Measurements from ENCODE around the gene PARD3B.

DNA sequence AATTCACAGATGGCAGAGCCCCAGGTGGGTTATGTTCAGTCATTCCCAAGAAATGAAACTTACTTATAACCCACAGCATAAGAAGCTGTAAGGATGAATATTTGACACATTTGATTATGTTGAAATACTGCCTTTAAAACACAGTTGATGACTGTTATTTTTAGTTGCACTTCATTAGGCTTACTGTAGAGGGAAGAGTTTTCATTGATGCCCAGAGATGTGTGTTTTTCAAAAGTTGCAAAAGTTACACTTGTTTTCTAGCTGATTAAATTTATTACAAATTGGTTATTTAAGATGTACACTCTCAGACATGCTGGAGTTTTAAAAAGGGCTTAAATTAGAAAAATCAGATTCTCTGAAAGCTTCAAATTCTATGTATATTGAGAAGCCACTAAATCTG lies 506.1 kb downstream of the PARD3B start:
- TF ChIP-seq, protein P1, sequence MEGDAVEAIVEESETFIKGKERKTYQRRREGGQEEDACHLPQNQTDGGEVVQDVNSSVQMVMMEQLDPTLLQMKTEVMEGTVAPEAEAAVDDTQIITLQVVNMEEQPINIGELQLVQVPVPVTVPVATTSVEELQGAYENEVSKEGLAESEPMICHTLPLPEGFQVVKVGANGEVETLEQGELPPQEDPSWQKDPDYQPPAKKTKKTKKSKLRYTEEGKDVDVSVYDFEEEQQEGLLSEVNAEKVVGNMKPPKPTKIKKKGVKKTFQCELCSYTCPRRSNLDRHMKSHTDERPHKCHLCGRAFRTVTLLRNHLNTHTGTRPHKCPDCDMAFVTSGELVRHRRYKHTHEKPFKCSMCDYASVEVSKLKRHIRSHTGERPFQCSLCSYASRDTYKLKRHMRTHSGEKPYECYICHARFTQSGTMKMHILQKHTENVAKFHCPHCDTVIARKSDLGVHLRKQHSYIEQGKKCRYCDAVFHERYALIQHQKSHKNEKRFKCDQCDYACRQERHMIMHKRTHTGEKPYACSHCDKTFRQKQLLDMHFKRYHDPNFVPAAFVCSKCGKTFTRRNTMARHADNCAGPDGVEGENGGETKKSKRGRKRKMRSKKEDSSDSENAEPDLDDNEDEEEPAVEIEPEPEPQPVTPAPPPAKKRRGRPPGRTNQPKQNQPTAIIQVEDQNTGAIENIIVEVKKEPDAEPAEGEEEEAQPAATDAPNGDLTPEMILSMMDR (IDR thresholded peaks at IDR 0.05; ENCODE audit: low read depth, low read length, poor library complexity, severe bottlenecking): no peak
- no peak for TF ChIP-seq EZH2phosphoT487 (IDR thresholded peaks at IDR 0.05; ENCODE audit: borderline replicate concordance, low read length)
